GM18517 (cell line): ENCODE data around the gene GCLC.
"Not testable (repeated sequence)": the region's sequence is repeated elsewhere in the genome, so short reads cannot be mapped to it uniquely, and the experiment has no call there.

ENCODE experiments used
- ATAC-seq: cut with Tn5 transposase; IDR thresholded peaks from one replicate; pipeline ENCODE4 v1.9.1; 2021; ENCODE audit warnings: mild to moderate bottlenecking, moderate library complexity; ENCODE audit not compliant: unreplicated experiment

Gene GCLC

DNA sequence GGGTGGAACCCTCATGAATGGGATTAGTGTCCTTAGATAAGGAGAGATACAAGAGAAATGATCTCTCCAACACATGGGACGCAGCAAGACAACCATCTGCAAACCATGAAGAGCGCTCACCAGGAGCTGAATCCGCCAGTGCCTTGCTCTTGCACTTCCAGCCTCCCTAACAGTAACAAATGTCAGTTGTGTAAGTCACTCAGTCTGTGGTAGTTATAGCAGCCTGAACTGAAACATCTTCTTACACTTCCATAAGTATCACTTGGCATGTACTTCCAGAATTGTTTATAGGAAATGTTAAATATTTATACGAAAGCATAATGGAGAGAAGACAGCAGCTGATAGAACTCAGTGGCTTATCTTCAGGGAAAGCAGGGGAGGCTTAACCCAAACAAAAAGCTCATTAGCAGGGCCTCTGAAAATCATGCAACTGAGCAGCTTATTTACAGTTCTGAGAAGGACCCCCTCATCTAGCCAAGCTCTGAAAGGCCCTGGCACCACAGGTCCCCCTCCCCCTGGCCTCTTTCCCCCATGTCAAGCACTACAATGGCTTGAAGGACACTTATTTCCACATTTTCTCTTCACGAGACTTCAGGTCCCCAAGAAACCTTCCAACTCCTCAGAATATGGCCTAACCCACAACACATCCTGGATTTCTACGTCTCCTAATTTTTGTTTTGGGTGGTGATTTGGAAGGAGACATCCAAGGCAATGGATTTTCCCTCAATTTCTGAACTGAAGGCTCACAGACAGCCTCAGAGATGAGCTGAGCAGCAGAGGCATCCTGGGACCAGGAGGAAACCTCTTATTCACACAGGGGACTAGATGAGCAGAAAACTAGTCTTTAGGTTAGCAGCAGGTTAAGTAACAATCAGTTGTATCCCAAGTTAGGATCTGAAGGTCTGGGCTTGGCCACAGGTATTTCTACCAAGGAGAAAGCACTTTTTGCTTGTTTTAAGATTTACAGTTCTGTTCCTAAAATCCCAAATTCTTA lies 49.1 kb downstream of the GCLC start:
- no peak for ATAC-seq

DNA sequence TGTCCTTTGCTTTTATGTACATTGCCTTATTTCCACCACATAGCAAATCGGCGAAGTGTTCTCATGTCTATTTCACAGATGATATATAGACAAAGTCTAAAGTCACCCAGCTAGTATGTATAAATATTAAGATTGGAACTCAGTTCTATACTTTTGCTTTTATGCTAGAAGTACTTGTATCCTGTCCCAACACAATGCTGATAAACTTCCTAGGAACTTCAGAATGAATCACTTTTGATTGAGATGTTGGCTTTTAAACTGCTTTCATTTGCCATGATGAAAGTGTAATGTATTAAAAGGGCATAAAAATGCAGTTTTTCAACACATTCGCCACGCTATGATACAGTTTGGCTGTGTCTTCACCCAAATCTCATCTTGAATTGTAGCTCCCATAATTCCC lies 50.8 kb downstream of the GCLC start:
- ATAC-seq, result no peak

DNA sequence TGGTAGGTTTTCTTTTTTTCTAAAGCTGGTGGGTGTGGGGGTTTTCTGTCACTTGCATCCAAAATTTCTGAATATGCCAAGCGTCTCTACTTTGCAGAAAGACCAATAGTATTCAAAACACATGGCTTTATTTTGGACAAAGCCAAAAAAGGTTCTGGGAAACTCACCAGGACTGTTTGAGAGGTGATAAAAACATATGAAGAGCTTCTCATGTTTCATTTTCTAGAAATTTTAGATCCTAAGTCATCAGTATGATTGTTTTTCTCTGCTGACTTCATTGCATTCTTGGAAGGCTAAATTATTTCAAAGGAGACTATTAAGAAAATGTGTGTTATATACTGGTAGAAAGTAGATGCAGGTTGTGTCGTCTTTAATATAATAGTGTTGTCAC lies 51.3 kb downstream of the GCLC start:
- no peak for ATAC-seq

DNA sequence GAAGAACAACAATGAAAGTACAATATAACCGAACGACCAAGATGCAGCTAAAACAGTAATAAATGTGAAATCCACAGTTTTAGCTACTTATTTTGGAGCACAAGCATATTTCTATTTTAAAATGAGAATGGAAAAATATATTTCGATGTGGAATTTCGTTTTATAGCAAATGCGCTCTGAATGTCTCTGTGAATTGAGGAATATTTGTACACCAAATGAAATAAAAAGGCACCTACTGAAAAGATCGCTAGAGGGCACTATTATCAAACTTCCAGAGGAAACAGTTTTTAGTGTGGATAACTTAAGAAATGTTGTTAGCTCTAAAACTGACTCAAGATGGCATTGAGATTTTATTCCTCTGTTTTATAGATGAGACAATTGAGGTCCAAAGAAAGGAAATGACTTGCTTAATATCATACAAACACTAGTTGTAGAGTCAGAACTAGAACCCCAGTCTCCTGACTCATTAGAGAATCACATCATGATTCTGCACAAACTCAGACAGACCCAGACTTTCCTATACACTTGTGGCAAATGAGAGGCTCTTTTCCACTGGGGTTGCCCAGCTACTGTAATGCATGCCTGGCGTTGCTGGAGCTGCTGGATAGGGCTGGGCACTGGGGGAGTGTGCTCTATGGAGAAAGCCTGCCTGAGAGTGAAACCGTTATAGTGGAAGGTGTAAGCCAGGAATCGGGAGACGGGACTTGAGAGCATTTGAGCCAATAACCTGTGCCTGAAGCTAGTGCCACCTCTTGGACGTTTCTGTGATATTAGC lies 51.9 kb downstream of the GCLC start:
- ATAC-seq, result no peak

DNA sequence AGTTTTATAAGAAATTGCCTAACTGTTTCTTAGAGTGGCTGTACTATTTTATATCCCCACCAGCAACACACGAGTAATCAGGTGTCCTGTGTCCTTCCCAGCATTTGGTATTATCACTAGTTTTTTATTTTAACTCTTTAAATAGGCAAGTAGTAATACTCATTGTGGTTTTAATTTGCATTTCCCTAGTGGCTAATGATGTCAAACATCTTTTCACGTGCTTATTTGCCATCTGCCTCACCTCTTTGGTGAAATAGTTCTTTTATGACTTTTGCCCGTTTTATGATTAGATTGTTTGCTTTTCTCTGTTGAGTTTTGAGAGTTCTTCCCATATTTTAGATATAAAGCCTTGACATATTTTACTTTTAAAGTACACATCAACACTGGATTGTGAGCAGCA lies 57.8 kb downstream of the GCLC start:
- no peak for ATAC-seq

DNA sequence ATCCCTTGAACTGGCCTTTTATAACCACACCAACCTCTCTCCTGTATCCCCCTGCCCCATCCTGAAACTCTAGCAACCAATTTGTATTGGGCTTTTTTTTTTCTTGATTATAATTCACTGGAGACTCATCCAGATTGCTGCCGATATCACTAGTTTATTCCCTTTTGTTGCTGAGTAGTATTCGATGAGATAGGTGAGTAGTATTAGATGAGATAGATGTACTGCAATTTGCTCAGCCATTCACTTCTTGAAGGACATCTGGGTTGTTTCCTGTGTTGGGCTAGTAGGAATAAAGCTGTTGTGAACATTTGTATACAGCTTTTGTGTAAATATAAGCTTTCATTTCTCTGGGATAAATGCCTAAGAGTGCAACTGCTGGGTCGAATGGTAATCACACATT lies 58.2 kb downstream of the GCLC start:
- no peak for ATAC-seq

DNA sequence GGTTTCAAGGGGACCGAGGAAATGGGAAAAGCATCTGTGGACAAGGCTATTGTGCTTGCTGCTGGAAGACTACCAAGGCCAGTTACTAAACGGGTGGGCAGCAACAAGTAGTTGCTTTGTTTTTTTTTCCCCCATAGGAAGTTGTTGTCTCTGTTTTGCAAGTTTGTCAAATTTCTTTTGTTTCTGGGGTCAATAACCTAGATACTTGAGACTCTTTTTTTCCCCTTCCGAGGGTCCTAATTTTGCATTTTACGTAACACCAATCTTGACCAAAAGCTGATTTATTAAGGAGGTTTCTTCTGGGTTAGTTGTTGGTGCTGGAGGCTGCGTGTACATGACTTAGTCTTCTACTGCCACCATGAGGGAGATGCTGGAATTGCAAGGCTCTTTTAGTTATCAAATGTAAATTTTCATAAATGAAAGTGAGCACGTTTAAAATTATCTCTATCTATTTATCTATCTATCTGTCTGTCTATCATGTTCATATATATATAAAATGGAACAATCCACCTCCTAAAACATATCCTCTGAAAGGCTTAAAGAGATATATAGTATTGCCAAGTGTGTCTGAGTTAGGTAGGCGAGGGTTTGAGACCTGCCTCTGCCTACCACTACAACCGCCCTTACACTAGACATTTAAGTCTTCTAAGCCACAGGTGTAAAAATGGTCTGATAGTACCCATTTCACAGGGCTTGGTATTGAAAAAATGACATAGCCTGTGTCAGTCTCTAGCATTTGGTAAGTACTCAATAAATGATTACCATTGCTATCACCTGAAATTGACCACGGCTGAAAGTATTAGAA lies 60.2 kb downstream of the GCLC start:
- no peak for ATAC-seq

DNA sequence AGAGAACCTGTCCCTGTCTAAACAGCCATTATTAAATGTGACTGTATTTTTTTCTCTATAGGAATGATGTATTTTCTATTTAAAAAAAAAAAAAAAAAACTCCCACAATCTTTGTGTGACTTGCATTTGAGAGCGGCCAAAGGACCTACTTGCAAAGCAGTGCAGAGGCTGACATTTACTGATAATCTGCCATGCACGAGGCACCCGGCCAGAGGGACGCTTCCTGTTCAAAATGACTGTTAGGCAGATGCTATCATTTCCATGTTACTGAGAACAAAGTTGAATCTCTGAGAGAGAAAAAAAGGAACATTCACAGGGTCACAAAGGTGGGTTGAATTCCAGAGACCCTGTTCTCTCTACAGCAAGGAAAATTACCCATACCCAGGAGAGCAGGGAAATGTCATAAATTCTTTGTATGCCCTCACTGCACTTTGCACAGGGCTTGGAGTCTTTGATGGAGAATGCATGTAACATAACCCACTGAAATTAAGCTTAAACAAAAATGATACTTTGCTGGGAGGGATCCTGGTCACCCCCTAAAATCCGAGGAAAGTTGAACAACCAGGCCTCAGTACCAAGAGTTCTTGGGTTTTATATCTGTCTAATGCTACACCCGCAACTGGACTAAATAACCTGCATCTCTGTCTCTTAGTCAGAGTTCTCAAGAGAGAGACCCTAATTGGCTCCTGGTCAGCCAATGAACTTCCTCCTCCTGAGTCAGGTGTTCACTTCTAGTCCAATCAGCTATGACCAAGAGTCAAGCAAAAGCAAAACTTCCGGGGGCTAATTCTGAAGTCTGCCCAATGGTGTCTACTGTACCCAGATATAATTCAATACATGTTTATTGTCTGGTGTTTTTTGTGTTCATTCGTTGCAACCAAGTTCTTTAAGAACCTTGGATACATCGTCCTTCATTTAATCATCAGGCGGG lies 61.2 kb downstream of the GCLC start:
- no peak for ATAC-seq

DNA sequence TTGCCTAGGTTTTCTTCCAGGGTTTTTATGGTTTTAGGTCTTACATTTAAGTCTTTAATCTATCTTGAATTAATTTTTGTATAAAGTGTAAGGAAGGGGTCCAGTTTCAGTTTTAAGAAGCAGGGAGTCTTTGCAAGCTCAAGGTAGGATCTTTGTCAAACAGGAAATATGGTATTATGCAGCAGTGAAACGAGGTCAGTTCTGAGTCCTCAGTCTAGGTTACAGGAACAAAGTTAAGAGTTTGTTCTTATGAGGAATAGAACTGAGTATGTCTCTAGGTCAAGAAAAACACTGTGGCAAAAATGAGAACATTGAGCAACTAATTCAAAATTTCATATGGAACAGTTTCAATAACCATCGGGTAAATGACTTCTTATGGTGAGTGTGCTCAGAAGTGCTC lies 63.6 kb downstream of the GCLC start:
- no peak for ATAC-seq

DNA sequence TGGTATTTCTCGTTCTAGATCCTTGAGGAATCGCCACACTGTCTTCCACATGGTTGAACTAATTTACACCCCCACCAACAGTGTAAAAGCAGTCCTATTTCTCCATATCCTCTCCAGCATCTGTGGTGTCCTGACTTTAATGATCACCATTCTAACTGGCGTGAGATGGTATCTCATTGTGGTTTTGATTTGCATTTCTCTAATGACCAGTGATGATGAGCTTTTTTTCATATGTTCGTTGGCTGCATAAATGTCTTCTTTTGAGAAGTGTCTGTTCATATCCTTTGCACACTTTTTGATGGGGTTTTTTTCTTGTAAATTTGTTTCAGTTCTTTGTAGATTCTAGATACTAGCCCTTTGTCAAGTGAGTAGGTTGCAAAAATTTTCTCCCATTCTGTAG lies 64.1 kb downstream of the GCLC start:
- ATAC-seq, result not testable (repeated sequence)

DNA sequence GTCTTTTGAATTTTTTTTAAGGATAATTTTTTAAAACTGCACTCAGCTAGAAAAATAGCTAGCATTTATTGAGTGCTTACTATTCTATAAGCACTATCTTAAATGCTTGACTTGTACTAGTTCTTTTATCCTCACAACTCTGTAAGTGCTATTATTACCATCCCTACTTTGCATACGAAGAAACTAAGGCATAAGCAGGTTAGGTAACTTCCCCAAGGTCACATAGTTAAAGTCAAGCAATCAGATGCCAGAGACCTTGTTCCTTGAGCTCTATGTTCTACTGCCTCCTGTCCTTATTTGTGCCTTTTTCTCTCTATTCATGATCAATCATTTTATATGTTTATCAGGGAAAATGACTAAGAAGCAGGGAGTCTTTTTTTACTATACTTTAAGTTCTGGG lies 65.0 kb downstream of the GCLC start:
- ATAC-seq, result no peak

DNA sequence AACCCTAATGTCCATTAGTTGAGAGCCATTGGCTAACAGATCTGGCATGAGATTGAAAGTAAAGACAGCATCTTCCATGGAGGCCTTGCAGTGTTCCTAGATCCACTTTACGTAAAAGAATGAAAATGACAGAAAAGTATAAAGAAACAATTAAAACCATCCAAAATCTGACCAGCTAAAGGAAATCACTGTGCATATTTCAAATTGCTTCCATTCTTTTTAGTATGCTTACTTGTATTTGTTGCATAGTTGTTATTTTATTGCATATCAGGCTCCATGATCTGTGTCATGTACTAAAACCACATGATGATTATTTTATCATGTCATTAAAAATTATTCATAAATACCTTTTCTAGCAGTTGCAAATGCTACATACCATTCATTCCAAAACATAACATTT lies 67.9 kb downstream of the GCLC start:
- no peak for ATAC-seq

DNA sequence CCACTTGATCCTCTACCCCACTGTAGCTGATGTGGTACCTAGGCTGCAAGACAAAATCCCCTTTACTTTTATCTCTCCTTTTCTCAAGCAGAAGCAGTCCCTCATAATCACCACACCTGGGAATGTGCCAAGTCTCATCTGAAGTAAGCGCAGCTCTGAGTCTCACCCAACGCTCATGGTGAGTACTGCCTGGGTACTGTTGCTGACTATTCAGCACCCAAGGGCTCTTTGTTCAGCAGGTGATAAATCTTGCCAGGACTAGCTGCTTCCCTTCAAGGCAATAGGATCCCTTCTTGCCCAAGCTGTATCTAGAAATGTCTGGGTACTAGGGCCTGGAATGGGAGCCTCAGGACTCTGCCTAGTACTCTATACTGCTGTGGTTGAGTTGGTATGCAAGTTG lies 70.9 kb downstream of the GCLC start:
- ATAC-seq, result no peak

DNA sequence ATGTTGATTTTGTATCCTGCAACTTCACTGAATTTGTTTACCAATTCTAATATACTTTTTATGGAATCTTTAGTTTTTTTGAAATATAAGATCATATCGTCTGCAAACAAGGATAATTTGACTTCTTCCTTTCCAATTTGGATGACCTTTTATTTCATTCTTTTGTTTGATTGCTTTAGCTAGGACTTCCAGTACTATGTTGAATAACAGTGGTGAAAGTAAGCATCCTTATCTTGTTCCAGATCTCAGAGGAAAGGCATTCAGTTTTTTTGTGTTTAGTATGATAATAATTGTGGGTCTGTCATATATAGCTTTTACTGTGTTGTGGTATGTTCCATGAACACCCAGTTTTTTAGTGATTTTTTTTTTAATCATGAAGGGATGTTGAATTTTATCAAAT lies 75.7 kb downstream of the GCLC start:
- ATAC-seq, result no peak

DNA sequence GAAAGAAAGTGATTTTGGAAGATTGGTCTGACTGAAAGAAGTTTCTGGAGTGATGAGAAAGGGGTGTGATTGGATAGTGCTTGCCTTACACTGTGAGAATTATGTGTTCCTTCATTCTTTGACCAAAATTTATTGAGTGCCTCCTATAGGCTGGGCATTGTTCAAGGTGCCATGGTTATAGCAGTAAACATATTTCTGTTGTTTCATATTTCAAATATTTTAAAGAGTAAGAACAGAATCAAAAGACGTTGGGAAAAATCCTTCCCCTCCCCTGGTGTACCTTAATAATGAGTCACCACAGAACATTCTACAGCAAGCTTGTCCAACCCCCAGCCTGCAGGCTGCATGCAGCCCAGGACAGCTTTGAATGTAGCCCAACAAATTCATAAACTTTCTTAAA lies 78.6 kb downstream of the GCLC start:
- no peak for ATAC-seq

DNA sequence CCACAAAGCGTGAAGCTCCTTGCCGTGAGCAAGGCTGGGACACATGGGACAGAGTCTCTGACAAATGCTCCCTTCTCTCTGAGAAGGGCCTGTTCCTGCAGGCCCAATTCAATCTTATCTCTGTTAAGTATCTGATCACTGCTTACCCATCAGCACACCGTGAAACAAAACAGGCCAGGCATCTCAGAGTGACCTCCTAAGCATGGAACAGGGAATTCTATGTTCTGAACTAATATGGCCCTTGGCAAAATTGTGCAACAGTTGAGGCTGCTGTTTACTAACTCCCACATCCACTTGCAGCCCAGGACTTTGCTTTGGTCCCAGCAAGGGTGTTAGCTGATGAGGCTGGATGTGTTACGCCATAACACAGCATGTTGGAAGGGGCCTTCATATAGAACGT lies 79.2 kb downstream of the GCLC start:
- no peak for ATAC-seq

DNA sequence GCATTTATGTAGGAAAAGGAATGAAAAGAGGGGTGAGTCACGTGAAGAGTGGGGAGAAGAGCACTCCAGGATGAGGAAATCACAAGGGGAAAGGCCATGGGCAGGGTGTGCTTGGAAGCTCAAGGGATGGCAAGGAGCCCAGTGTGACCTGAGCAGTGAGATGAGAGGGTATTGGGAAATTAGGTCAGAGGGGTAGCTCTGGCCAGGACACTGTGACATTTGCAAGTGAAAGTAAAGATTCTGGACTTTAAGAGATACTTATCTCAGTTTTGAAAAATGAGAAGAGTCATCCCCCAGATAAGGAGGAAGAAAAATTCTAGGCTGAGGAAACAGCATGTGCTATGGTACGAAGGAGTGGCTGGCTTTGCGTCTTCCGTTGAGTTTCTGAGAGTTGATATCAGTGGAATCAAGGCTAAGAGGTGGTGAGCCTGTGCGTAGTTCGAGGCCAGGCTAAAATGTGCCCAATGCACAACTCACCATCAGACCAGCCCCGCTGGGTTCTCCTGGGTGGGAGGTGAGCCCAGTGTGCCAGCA lies 79.9 kb downstream of the GCLC start:
- ATAC-seq, result no peak

DNA sequence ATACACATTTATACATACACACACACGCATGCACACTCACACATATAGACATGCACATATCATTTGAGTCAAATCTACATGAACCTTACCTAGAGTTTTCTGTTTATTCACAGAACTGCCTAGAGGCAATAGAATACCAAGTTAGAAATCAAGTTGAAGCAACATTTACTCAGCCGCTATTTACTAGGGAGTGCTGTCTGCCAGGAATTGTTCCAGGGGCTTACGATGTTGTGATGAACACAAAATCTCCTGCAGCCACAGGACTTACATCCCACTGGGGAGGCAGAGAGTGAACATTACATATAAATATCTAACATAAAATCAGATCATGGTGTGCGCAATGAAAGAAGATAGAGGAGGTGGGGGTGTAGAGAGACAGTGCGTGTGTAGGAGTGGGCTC lies 80.4 kb downstream of the GCLC start:
- no peak for ATAC-seq

DNA sequence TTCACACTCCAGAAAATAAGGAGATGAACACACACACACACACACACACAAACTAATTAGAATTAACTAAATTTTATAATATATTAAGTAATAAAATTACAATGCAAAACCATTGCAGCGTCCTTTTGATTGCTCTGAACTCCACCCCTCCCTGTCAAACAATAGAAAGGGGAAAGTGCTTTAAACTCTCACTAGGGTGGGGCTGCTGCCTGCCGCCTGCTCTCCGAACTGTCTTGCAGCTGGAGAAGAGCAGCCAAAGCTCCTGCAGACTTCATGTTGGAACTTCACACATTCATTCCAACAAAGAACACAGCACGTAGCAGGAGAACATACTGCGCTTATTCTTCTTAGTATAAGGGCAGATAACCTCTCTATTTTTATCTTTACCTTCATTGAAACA lies 83.2 kb downstream of the GCLC start:
- ATAC-seq, result no peak

DNA sequence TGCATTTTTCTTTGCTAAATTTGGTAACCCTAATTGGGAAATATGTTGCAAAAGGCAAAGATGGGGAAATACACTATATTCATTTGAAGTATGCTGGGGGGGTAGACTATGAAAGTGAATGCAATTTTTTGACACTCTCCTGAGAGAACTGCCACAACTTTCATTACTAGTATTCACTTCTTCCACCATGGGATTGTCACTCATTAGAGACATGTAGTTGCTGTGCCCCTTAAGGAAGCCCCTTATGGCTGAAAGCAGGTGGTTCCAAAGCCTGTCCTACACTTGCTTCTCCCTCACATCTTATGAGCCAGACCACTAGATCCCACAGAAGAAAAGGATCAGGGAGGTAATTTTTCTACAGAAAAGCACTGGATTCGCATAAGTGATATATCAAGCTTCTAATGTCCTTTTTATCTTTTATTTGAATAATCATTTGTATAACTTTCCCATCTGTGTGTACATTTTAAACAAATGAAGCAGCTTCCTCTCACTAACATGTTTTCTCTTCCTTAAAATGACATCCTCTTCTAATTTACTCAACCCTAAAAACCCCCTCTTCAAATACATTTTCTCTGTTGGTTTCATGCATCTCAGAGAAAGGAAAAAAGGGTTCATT lies 83.8 kb downstream of the GCLC start:
- peak; percentile 53 for ATAC-seq
